Measurements from ENCODE around the gene CSRNP2. TPM values are rescaled to one million over a fixed set of nuclear protein-coding genes. Genes with fewer than 3 reads are reported as not detected.
"Not testable (repeated sequence)": the region's sequence is repeated elsewhere in the genome, so short reads cannot be mapped to it uniquely, and the experiment has no call there.

CSRNP2 gene
- total RNA-seq, 1 donor from 2014 or later, result 48.3 TPM

DNA sequence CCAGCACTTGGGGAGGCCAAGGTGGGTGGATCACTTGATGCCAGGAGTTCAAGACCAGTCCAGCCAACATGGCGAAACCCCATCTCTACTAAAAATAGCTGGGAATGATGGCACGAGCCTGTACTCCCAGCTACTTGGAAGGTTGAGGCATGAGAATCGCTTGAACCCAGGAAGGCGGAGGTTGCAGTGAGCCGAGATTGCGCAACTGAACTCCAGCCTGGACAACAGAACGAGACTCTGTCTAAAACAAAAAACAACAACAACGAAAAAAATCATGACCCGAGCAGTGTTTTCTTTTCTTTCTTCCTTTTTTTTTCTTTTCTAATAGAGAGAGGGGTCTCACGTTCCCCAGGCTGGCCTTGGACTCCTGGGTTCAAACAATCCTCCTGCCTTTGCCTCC lies 3.5 kb upstream of the CSRNP2 start:
- Mint-ChIP-seq H3K36me3 (ENCODE audit: low read depth) (peaks cover 4% of the 10 kb centered on the region), H3K4me3 (ENCODE audit: unreplicated experiment) (no peak overlapping the region), H3K4me1 (ENCODE audit: low read depth) (peaks cover 14% of the 10 kb centered on the region), H3K27ac (ENCODE audit: unreplicated experiment) (no peak overlapping the region), H3K9me3 (ENCODE audit: low read depth) (no peaks in the 10 kb centered on the region), H3K27me3 (ENCODE audit: low read depth) (no peaks in the 10 kb centered on the region)
- DNase-seq (ENCODE audit: low spot score), result no peak
- TF ChIP-seq, protein P1, sequence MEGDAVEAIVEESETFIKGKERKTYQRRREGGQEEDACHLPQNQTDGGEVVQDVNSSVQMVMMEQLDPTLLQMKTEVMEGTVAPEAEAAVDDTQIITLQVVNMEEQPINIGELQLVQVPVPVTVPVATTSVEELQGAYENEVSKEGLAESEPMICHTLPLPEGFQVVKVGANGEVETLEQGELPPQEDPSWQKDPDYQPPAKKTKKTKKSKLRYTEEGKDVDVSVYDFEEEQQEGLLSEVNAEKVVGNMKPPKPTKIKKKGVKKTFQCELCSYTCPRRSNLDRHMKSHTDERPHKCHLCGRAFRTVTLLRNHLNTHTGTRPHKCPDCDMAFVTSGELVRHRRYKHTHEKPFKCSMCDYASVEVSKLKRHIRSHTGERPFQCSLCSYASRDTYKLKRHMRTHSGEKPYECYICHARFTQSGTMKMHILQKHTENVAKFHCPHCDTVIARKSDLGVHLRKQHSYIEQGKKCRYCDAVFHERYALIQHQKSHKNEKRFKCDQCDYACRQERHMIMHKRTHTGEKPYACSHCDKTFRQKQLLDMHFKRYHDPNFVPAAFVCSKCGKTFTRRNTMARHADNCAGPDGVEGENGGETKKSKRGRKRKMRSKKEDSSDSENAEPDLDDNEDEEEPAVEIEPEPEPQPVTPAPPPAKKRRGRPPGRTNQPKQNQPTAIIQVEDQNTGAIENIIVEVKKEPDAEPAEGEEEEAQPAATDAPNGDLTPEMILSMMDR (IDR thresholded peaks at IDR 0.05), result no peak

DNA sequence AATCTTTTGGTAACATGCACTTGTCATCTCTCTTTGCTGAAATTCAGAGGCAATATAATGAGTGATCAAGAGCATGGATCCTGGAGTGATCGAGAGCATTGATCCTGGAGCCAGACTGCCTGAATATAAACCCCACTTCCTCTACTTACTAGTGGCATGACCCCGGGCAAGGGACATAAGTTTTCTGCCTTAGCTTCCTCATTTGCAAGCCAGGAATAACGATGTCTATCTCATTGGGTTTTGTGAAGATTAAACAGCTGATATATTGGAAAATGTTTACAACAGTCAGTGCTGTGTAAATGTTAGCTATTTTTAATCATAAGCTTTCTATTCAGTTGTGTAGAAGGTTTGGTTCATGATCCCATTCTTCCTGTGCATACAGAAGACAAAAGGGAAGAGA lies 2.4 kb upstream of the CSRNP2 start:
- no peak overlapping the region for H3K27ac Mint-ChIP-seq (ENCODE audit: unreplicated experiment)
- H3K9me3 Mint-ChIP-seq (ENCODE audit: low read depth), result no peaks in the 10 kb centered on the region
- no peak overlapping the region for H3K4me3 Mint-ChIP-seq (ENCODE audit: unreplicated experiment)
- peaks cover 4% of the 10 kb centered on the region for H3K36me3 Mint-ChIP-seq (ENCODE audit: low read depth)
- peaks cover 23% of the 10 kb centered on the region for H3K4me1 Mint-ChIP-seq (ENCODE audit: low read depth)
- no peaks in the 10 kb centered on the region for H3K27me3 Mint-ChIP-seq (ENCODE audit: low read depth)
- TF ChIP-seq, protein P1 (IDR thresholded peaks at IDR 0.05), result no peak
- DNase-seq (ENCODE audit: low spot score), result no peak

DNA sequence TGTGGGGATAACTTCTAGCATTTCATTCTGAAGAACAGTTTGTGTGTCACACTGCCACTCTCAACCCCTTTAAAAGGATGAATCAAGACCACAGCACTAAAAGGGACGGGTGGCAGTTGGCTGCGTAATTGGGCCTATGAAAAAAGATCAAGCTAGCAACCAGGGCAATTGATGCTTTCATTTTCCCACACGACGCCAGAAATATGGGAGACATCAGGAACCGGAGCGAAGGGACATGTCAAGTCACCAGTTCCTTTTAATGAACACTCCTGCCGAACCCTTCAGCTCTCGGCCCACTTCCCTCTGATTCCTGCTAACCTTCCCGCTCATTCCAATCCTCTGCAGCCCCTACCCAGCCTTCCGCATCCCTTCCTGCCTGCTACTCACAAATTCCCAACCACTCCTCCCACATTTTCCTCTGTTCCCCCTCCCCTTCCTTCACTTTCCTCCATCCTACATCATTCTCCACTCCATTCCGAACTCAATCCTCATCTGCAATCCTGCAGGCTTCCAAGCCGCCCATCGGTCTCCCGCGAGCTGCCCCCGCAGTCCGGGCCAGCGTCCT lies 753 bp downstream of the CSRNP2 start:
- no peaks in the 10 kb centered on the region for H3K27me3 Mint-ChIP-seq (ENCODE audit: low read depth)
- H3K4me3 Mint-ChIP-seq (ENCODE audit: unreplicated experiment), result peak overlapping the region; percentile 98
- H3K36me3 Mint-ChIP-seq (ENCODE audit: low read depth), result no peaks in the 10 kb centered on the region
- peak overlapping the region; percentile 97 for H3K27ac Mint-ChIP-seq (ENCODE audit: unreplicated experiment)
- peaks cover 43% of the 10 kb centered on the region for H3K4me1 Mint-ChIP-seq (ENCODE audit: low read depth)
- DNase-seq (ENCODE audit: low spot score), result no peak
- TF ChIP-seq, protein P1 (IDR thresholded peaks at IDR 0.05), result no peak
- H3K9me3 Mint-ChIP-seq (ENCODE audit: low read depth), result no peaks in the 10 kb centered on the region

DNA sequence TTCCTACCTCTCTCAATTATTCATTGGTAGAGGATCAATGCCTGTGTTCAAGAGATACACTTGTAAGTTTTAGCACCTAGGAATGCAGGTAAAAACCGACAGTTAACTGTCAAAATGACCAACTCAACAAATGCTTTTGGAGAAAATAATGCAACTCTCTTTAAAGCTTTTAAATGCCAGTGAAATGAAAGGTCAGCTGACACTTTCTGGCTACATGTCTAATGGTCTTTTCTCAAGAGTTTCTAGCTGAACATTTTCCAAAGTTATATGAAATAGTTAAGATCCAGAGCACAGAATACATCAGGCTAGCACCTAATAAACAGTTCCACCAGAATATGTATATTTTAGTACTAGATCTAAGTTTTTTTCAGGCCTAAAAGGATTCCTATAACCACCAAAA lies 2.0 kb downstream of the CSRNP2 start:
- peak overlapping the region; percentile 53 for H3K27ac Mint-ChIP-seq (ENCODE audit: unreplicated experiment)
- TF ChIP-seq, protein P1 (IDR thresholded peaks at IDR 0.05), result no peak
- DNase-seq (ENCODE audit: low spot score), result no peak
- no peaks in the 10 kb centered on the region for H3K36me3 Mint-ChIP-seq (ENCODE audit: low read depth)
- H3K4me3 Mint-ChIP-seq (ENCODE audit: unreplicated experiment), result peak overlapping the region; percentile 98
- H3K9me3 Mint-ChIP-seq (ENCODE audit: low read depth), result no peaks in the 10 kb centered on the region
- peaks cover 51% of the 10 kb centered on the region for H3K4me1 Mint-ChIP-seq (ENCODE audit: low read depth)
- H3K27me3 Mint-ChIP-seq (ENCODE audit: low read depth), result no peaks in the 10 kb centered on the region

DNA sequence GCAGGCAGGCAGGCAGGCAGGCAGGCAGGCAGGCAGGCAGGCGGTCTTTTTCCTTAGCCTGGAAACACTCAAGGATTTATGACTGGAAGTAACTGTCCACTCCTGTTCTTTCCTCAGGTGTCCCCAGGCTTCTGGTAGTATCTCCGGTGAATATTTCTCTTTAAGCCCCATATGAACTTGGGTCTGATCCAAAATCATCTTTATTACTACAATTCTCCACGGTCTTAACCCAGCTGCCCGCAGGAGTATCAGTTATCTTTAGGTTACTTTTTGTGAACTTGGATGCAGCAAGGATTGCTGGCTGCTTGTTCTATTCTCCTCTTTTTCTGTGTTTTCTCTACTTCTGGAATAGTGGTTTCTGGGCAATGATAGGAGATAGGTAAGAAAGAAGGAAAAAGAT lies 3.3 kb downstream of the CSRNP2 start:
- Mint-ChIP-seq H3K4me3 (ENCODE audit: unreplicated experiment) (no peak overlapping the region), H3K27ac (ENCODE audit: unreplicated experiment) (peak overlapping the region; percentile 53), H3K4me1 (ENCODE audit: low read depth) (peaks cover 61% of the 10 kb centered on the region), H3K9me3 (ENCODE audit: low read depth) (no peaks in the 10 kb centered on the region), H3K36me3 (ENCODE audit: low read depth) (no peaks in the 10 kb centered on the region), H3K27me3 (ENCODE audit: low read depth) (no peaks in the 10 kb centered on the region)
- no peak for DNase-seq (ENCODE audit: low spot score)
- TF ChIP-seq, protein P1 (IDR thresholded peaks at IDR 0.05), result no peak

DNA sequence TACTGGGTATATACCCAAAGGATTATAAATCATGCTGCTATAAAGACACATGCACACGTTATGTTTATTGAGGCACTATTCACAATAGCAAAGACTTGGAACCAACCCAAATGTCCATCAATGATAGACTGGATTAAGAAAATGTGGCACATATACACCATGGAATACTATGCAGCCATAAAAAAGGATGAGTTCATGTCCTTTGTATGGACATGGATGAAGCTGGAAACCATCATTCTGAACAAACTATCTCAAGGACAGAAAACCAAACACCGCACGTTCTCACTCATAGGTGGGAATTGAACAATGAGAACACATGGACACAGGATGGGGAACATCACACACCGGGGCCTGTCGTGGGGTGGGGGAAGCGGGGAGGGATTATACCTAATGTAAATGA lies 4.5 kb downstream of the CSRNP2 start:
- H3K36me3 Mint-ChIP-seq (ENCODE audit: low read depth); DNase-seq (ENCODE audit: low spot score); H3K27ac Mint-ChIP-seq (ENCODE audit: unreplicated experiment); H3K27me3 Mint-ChIP-seq (ENCODE audit: low read depth); H3K9me3 Mint-ChIP-seq (ENCODE audit: low read depth); H3K4me3 Mint-ChIP-seq (ENCODE audit: unreplicated experiment): not testable (repeated sequence)
- peaks cover 61% of the 10 kb centered on the region for H3K4me1 Mint-ChIP-seq (ENCODE audit: low read depth)

DNA sequence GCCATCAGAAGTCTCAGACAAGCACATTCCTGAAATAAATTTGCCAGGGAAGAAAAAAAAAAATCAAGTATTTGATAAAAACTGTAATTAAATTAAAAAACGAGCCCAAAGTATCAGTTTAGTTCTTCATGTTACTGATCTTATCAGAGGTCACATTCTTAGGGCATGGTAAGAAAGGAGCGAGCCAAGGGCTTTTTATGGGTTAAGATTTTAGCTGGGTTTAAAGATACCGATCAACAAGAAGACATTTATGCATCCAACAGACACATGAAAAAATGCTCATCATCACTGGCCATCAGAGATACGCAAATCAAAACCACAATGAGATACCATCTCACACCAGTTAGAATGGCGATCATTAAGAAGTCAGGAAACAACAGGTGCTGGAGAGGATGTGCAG lies 5.0 kb downstream of the CSRNP2 start:
- Mint-ChIP-seq H3K27ac (ENCODE audit: unreplicated experiment) (peak overlapping the region; percentile 37), H3K4me1 (ENCODE audit: low read depth) (peaks cover 57% of the 10 kb centered on the region)
- not testable (repeated sequence) for H3K4me3 Mint-ChIP-seq (ENCODE audit: unreplicated experiment); H3K9me3 Mint-ChIP-seq (ENCODE audit: low read depth); H3K36me3 Mint-ChIP-seq (ENCODE audit: low read depth); DNase-seq (ENCODE audit: low spot score); H3K27me3 Mint-ChIP-seq (ENCODE audit: low read depth)

Measured in chondrocyte (in vitro differentiated cells).